ENCODE results near the gene UNC5C.

UNC5C gene

DNA sequence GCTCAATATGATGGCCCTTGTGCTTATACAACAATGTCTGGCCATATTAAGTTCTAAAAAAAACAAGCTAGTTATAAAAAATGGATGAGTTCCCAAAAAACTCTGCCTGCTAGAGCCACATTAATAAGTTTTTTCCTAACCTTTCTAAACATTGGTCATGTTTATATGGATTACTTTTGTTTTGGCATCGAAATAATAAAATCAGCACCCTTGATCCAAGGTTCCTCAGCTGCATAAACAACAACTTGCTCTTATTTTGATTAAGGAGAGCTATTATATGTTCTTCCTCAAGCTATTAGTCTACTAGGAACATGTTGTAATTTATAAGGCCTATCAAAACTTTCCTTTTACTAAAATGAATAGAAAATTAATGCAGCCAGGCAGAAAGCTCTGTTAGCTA is 48.4 kb downstream of the UNC5C start:
- H3K4me3 ChIP-seq (ENCODE audit: low read depth, low read length): no peak overlapping the region
- TF ChIP-seq, protein P1, sequence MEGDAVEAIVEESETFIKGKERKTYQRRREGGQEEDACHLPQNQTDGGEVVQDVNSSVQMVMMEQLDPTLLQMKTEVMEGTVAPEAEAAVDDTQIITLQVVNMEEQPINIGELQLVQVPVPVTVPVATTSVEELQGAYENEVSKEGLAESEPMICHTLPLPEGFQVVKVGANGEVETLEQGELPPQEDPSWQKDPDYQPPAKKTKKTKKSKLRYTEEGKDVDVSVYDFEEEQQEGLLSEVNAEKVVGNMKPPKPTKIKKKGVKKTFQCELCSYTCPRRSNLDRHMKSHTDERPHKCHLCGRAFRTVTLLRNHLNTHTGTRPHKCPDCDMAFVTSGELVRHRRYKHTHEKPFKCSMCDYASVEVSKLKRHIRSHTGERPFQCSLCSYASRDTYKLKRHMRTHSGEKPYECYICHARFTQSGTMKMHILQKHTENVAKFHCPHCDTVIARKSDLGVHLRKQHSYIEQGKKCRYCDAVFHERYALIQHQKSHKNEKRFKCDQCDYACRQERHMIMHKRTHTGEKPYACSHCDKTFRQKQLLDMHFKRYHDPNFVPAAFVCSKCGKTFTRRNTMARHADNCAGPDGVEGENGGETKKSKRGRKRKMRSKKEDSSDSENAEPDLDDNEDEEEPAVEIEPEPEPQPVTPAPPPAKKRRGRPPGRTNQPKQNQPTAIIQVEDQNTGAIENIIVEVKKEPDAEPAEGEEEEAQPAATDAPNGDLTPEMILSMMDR (IDR thresholded peaks at IDR 0.05; ENCODE audit: low read depth, low read length): no peak

DNA sequence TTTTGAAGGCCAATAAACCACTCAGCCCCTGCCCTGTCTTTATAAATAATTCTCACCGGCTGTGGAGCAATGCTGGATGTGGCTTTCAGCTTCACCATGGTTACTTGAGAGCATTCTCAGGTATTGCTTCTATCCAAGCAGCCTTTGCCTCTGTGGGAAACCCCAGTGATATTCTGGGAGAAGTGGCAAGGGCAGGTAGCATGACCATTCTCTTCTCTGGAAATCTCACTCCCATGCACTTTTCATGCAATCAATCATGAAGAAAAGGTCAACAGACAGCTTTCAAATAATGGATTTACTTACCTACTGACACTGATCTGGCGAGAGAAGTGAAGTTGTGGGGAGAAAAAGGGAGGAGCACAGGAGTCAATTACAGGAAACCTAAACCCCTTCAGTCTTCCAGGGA is 49.5 kb downstream of the UNC5C start:
- TF ChIP-seq, protein P1 (IDR thresholded peaks at IDR 0.05; ENCODE audit: low read depth, low read length): no peak

DNA sequence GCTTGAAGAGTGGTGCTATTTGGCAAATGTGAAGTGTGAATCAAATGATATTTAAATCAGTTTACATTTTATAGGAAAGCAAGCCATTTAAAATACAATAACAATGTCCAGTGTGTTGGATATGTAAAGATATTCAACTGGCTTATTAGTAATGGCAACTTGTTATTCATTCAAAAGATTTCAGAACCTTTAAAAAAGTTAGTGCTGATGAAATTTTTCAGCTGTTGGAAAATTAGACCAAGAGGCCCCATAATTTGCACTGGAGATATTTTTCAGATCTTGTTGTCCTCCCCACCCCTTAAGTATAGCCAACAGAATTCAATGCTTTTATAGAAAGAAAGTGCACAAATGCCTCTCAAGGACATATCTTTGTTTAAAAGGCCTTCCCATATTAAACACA is 54.6 kb downstream of the UNC5C start:
- H3K4me3 ChIP-seq (ENCODE audit: low read depth, low read length): no peak overlapping the region
- TF ChIP-seq, protein P1 (IDR thresholded peaks at IDR 0.05; ENCODE audit: low read depth, low read length): no peak

More for the DNA sequence above, 49.5 kb downstream of the UNC5C start:
- no peak overlapping the region for H3K4me3 ChIP-seq (ENCODE audit: low read depth, low read length)

DNA sequence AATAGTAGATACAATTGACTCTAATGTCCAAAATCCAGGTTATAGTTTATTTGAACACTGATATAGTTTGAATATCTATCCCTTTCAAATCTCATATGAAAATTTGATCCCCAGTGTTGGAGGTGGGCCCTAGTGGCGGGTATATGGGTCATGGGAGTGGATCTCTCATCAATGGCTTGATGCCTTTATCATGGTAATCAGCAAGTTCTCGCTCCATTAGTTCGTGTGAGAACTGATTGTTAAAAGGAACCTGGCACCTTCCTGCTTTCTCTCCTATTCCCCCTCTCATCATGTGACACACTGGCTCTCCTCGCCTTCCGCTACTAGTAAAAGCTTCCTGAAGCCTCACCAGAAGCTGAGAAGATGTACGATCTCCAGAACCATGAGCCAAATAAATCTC is 70.1 kb downstream of the UNC5C start:
- TF ChIP-seq, protein P1 (IDR thresholded peaks at IDR 0.05; ENCODE audit: low read depth, low read length): no peak
- no peak overlapping the region for H3K4me3 ChIP-seq (ENCODE audit: low read depth, low read length)

DNA sequence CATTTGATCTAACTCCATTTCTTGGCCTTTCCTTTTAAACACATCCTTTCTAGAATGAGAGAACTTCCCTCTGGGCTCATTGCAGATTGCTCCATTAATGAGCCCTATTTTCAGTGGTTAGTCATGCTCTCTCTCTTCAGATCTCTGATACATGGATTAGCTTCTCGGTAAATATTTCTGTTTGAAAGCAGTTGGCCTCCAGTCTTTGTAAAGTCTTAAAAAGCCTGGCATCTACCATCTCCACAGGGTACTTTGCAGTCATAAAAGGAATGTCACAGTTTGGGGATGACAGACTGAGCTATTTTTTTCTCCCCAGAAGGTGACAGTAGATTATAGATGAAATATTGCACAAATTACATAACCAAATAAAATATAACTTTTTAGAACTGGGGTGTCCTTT is 72.7 kb downstream of the UNC5C start:
- no peak overlapping the region for H3K4me3 ChIP-seq (ENCODE audit: low read depth, low read length)
- TF ChIP-seq, protein P1 (IDR thresholded peaks at IDR 0.05; ENCODE audit: low read depth, low read length): no peak

DNA sequence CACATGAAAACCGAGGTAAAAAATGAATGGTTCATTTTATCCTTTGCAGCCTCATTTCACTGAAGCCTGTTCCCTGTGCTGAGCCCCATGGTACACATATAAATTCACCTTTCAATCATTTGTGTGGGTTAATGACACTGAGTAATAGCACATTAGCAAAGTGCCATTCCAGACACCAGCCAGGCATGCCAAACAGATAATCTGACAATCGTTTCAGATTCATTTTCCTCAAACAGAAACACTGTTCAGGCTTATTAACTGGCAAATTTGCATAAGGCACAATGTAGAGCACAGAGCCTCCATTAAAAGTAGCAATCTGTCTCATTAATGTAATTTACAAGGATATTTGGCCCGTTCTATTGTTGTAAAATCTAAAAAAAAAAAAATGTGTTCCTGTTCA is 76.2 kb downstream of the UNC5C start:
- TF ChIP-seq, protein P1 (IDR thresholded peaks at IDR 0.05; ENCODE audit: low read depth, low read length): no peak
- no peak overlapping the region for H3K4me3 ChIP-seq (ENCODE audit: low read depth, low read length)

DNA sequence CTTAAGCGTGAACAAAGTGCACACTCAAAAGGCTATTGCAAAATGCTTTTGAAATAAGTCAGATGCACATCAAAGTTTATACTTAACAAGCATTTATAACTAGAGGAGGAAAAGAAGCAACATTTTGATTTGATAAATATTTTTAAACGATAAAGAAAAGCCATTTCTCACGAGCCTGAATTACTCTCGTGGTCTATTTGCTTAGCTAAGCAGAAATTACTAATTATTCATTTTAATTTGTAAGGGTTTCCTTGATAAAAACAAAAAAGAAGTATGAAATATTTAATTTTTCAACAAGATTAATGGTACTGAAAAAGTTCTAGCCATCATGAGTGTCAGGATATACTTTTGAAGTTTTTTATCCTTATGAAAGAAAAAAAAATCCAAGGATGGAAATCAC is 78.2 kb downstream of the UNC5C start:
- TF ChIP-seq, protein P1 (IDR thresholded peaks at IDR 0.05; ENCODE audit: low read depth, low read length): no peak
- H3K4me3 ChIP-seq (ENCODE audit: low read depth, low read length): no peak overlapping the region
